T-helper 22 cell (primary cell): ENCODE measurements around the gene LY86.
"Not testable (repeated sequence)": the region's sequence is repeated elsewhere in the genome, so short reads cannot be mapped to it uniquely, and the experiment has no call there.

Source experiments
- DNase-seq: peaks from one replicate; pipeline ENCODE4 v3.0.0-alpha.2; 2020; ENCODE audit warnings: low read depth

Gene LY86

GRCh38 chr6:6596529-6597328 lies 8.2 kb downstream of the LY86 start:
- no peak for DNase-seq

- no peak for DNase-seq
These were observed 9.2 kb downstream of the LY86 start for GRCh38 chr6:6597682-6598081.

GRCh38 chr6:6599468-6599873 lies 11.0 kb downstream of the LY86 start:
- no peak for DNase-seq

- DNase-seq, result no peak
These were observed 12.4 kb downstream of the LY86 start for GRCh38 chr6:6600875-6601274.

GRCh38 chr6:6602262-6602661 lies 13.7 kb downstream of the LY86 start:
- no peak for DNase-seq

- no peak for DNase-seq
These were observed 14.8 kb downstream of the LY86 start for GRCh38 chr6:6603317-6603716.

- DNase-seq, result no peak
These were observed 15.5 kb downstream of the LY86 start for GRCh38 chr6:6604015-6604414.

GRCh38 chr6:6604566-6604965 lies 16.0 kb downstream of the LY86 start:
- DNase-seq, result no peak

GRCh38 chr6:6605873-6606272 lies 17.4 kb downstream of the LY86 start:
- DNase-seq, result no peak

GRCh38 chr6:6606391-6607030 lies 18.0 kb downstream of the LY86 start:
- not testable (repeated sequence) for DNase-seq

- no peak for DNase-seq
These were observed 20.9 kb downstream of the LY86 start for GRCh38 chr6:6609450-6609849.

GRCh38 chr6:6610031-6610591 lies 21.6 kb downstream of the LY86 start:
- no peak for DNase-seq

- no peak for DNase-seq
These were observed 23.0 kb downstream of the LY86 start for GRCh38 chr6:6611486-6611885.

- DNase-seq, result no peak
These were observed 23.8 kb downstream of the LY86 start for GRCh38 chr6:6612308-6612707.

- not testable (repeated sequence) for DNase-seq
These were observed 24.7 kb downstream of the LY86 start for GRCh38 chr6:6613103-6613718.

- DNase-seq, result no peak
These were observed 25.8 kb downstream of the LY86 start for GRCh38 chr6:6614096-6614982.

GRCh38 chr6:6614983-6615349 lies 26.4 kb downstream of the LY86 start:
- no peak for DNase-seq

GRCh38 chr6:6616656-6617055 lies 28.1 kb downstream of the LY86 start:
- no peak for DNase-seq

GRCh38 chr6:6619021-6619794 lies 30.7 kb downstream of the LY86 start:
- no peak for DNase-seq

GRCh38 chr6:6620766-6621425 lies 32.4 kb downstream of the LY86 start:
- no peak for DNase-seq

GRCh38 chr6:6622501-6622900 lies 34.0 kb downstream of the LY86 start:
- DNase-seq, result no peak
